COLO829 (cell line): Measurements from ENCODE around the gene MED15.
"Not testable (repeated sequence)": the region's sequence is repeated elsewhere in the genome, so short reads cannot be mapped to it uniquely, and the experiment has no call there.

ENCODE experiments used
- DNase-seq: peaks from one replicate; pipeline ENCODE4 v3.0.0; 2012; ENCODE audit warnings: low spot score

The MED15 gene

GRCh38 chr22:20602609-20603164, 95.3 kb downstream of the MED15 start:
- no peak for DNase-seq

GRCh38 chr22:20604092-20604747, 96.8 kb downstream of the MED15 start:
- DNase-seq, result no peak

- no peak for DNase-seq
These were observed 97.4 kb downstream of the MED15 start for GRCh38 chr22:20604776-20605221.

GRCh38 chr22:20605328-20605727, 97.9 kb downstream of the MED15 start:
- DNase-seq, result no peak

- DNase-seq, result peak; percentile 64
These were observed 98.8 kb downstream of the MED15 start for GRCh38 chr22:20606041-20606783.

- no peak for DNase-seq
These were observed 99.3 kb downstream of the MED15 start for GRCh38 chr22:20606784-20607128.

GRCh38 chr22:20607157-20607907, 99.9 kb downstream of the MED15 start:
- no peak for DNase-seq

GRCh38 chr22:20610243-20610686, 102.9 kb downstream of the MED15 start:
- DNase-seq, result no peak

GRCh38 chr22:20610757-20611156, 103.3 kb downstream of the MED15 start:
- DNase-seq, result no peak

- DNase-seq, result no peak
These were observed 104.0 kb downstream of the MED15 start for GRCh38 chr22:20611418-20611817.

- DNase-seq, result no peak
These were observed 105.9 kb downstream of the MED15 start for GRCh38 chr22:20613301-20613700.

- peak; percentile 50 for DNase-seq
These were observed 107.6 kb downstream of the MED15 start for GRCh38 chr22:20615021-20615420.

GRCh38 chr22:20615533-20616450, 108.4 kb downstream of the MED15 start:
- no peak for DNase-seq

GRCh38 chr22:20616451-20617043, 109.1 kb downstream of the MED15 start:
- no peak for DNase-seq

- DNase-seq, result no peak
These were observed 111.1 kb downstream of the MED15 start for GRCh38 chr22:20618488-20618887.

GRCh38 chr22:20619045-20619892, 111.9 kb downstream of the MED15 start:
- no peak for DNase-seq

- DNase-seq, result not testable (repeated sequence)
These were observed 112.4 kb downstream of the MED15 start for GRCh38 chr22:20619893-20620194.

GRCh38 chr22:20621162-20621561, 113.8 kb downstream of the MED15 start:
- no peak for DNase-seq

- no peak for DNase-seq
These were observed 115.4 kb downstream of the MED15 start for GRCh38 chr22:20622650-20623339.

GRCh38 chr22:20624161-20624616, 116.8 kb downstream of the MED15 start:
- DNase-seq, result no peak
